GM12875 (cell line): ENCODE measurements around the gene ARL2BP.

Experiments
- H3K4me3 ChIP-seq: one replicate; pipeline ENCODE4 v1.5.1; 2011; ENCODE audit warnings: low read depth, low read length, control low read depth
- CTCF ChIP-seq: IDR thresholded peaks from 2 replicates; pipeline ENCODE4 v1.5.1; 2011; ENCODE audit warnings: low read depth, mild to moderate bottlenecking, control low read depth, inconsistent platforms, low read length, moderate library complexity, borderline replicate concordance; ENCODE audit not compliant: insufficient read depth

The ARL2BP gene

GRCh38 chr16:57258226-57258909 lies 13.3 kb downstream of the ARL2BP start:
- no peak overlapping the region for H3K4me3 ChIP-seq
- no peak for TF ChIP-seq CTCF

- no peak overlapping the region for H3K4me3 ChIP-seq
- TF ChIP-seq CTCF: no peak
These were observed 13.9 kb downstream of the ARL2BP start for GRCh38 chr16:57258910-57259475.

- TF ChIP-seq CTCF: no peak
- peak overlapping the region; percentile 38 for H3K4me3 ChIP-seq
These were observed 15.4 kb downstream of the ARL2BP start for GRCh38 chr16:57260294-57260929.

- no peak overlapping the region for H3K4me3 ChIP-seq
- no peak for TF ChIP-seq CTCF
These were observed 16.7 kb downstream of the ARL2BP start for GRCh38 chr16:57261806-57262205.

GRCh38 chr16:57262841-57263540 lies 17.9 kb downstream of the ARL2BP start:
- TF ChIP-seq CTCF: no peak
- no peak overlapping the region for H3K4me3 ChIP-seq

GRCh38 chr16:57263541-57264351 lies 18.7 kb downstream of the ARL2BP start:
- no peak for TF ChIP-seq CTCF
- H3K4me3 ChIP-seq: no peak overlapping the region
